PC-9 (cell line): ENCODE measurements around the gene REPS2. TPM values are rescaled to one million over a fixed set of nuclear protein-coding genes. Genes with fewer than 3 reads are reported as not detected.
A peak's percentile ranks its signal among the peaks of the same experiment; 100 is the strongest.

ENCODE experiments used
- BruUV-seq: library from RNA; stranded (reverse); fragments of 400-500 nt; replicated peaks from 2 replicates; lab custom pipeline; 2021; lab: Mats Ljungman, UMichigan
- CTCF ChIA-PET: fragments of 300-600 bp; sonication (Branson Sonifier 250); formaldehyde crosslinking; loops from one replicate; lab custom pipeline; 2022; ENCODE audit warnings: antibody characterized with exemption; lab: Charles Lee
- POLR2A ChIA-PET: fragments of 300-600 bp; sonication (Branson Sonifier 250); formaldehyde crosslinking; loops from one replicate; lab custom pipeline; 2022; ENCODE audit warnings: antibody characterized with exemption; ENCODE audit not compliant: unreplicated experiment; lab: Charles Lee
- DNase-seq, 2 experiments: peaks; one replicate each; pipeline versions ENCODE4 v3.0.0 to v3.0.0-alpha.2; 2015 to 2022; ENCODE audit warnings: mixed read lengths in 1 of 2
- H2AFZ ChIP-seq: fragments of 200-600 bp; sonication (generic); 2 replicates; pipeline ENCODE4 v1.8.1; 2017; ENCODE audit warnings: antibody characterized with exemption
- H3F3A ChIP-seq: fragments of 200-600 bp; sonication (generic); 2 replicates; pipeline ENCODE4 v1.8.1; 2017; ENCODE audit warnings: antibody characterized with exemption, mild to moderate bottlenecking, low read depth; ENCODE audit not compliant: insufficient read depth
- H3K27ac ChIP-seq: fragments of 200-600 bp; sonication (generic); 2 replicates; pipeline ENCODE4 v1.6.1; 2016; ENCODE audit warnings: mixed run types
- H3K27me3 ChIP-seq: fragments of 200-600 bp; sonication (generic); 2 replicates; pipeline ENCODE4 v1.6.1; 2016; ENCODE audit warnings: low read depth, mixed run types; ENCODE audit not compliant: insufficient read depth
- H3K36me3 ChIP-seq: fragments of 200-600 bp; sonication (generic); 2 replicates; pipeline ENCODE4 v1.6.1; 2016; ENCODE audit warnings: low read depth, mixed run types
- H3K4me1 ChIP-seq: fragments of 200-600 bp; sonication (generic); replicated peaks from 2 replicates; pipeline ENCODE4 v1.6.1; 2016; ENCODE audit warnings: mixed run types; ENCODE audit not compliant: insufficient read depth
- H3K4me2 ChIP-seq: fragments of 200-600 bp; sonication (generic); 2 replicates; pipeline ENCODE4 v1.6.1; 2017; ENCODE audit warnings: mixed run types
- H3K4me3 ChIP-seq: fragments of 200-600 bp; sonication (generic); 2 replicates; pipeline ENCODE4 v1.6.1; 2016; ENCODE audit warnings: mixed run types
- H3K79me2 ChIP-seq: fragments of 200-600 bp; sonication (generic); 2 replicates; pipeline ENCODE4 v1.6.1; 2017; ENCODE audit warnings: low read depth, mixed run types
- H3K9me2 ChIP-seq: fragments of 200-600 bp; sonication (generic); 2 replicates; pipeline ENCODE4 v1.8.1; 2017; ENCODE audit warnings: mild to moderate bottlenecking; ENCODE audit not compliant: insufficient read depth
- H3K9me3 ChIP-seq: fragments of 200-600 bp; sonication (generic); 2 replicates; pipeline ENCODE4 v1.8.1; 2016; ENCODE audit warnings: low read depth; ENCODE audit not compliant: insufficient read depth
- H4K20me1 ChIP-seq: fragments of 200-600 bp; sonication (generic); 2 replicates; pipeline ENCODE4 v1.8.1; 2017; ENCODE audit not compliant: insufficient read depth
- CTCF ChIP-seq: fragments of 200-600 bp; sonication (generic); conservative IDR thresholded peaks from 2 replicates; pipeline ENCODE4 v1.6.1; 2017; ENCODE audit warnings: mixed run types, antibody characterized with exemption, mild to moderate bottlenecking, moderate library complexity
- EZH2 ChIP-seq: fragments of 200-600 bp; sonication (generic); IDR thresholded peaks from 2 replicates; pipeline ENCODE4 v1.8.0; 2017; ENCODE audit warnings: antibody characterized with exemption, low read depth
- intact Hi-C: fragments of 100-400 bp; cut with micrococcal nuclease; formaldehyde crosslinking; loops from one replicate; pipeline ENCODE4 v1.10.0; 2022; ENCODE audit not compliant: unreplicated experiment
- total RNA-seq: library from RNA; stranded (reverse); gene quantifications from 2 replicates; pipeline ENCODE4 v1.2.3, GENCODE V29; 2021

REPS2 gene
- total RNA-seq, 1 experiment from 2014 or later, result 29.2 TPM

DNA sequence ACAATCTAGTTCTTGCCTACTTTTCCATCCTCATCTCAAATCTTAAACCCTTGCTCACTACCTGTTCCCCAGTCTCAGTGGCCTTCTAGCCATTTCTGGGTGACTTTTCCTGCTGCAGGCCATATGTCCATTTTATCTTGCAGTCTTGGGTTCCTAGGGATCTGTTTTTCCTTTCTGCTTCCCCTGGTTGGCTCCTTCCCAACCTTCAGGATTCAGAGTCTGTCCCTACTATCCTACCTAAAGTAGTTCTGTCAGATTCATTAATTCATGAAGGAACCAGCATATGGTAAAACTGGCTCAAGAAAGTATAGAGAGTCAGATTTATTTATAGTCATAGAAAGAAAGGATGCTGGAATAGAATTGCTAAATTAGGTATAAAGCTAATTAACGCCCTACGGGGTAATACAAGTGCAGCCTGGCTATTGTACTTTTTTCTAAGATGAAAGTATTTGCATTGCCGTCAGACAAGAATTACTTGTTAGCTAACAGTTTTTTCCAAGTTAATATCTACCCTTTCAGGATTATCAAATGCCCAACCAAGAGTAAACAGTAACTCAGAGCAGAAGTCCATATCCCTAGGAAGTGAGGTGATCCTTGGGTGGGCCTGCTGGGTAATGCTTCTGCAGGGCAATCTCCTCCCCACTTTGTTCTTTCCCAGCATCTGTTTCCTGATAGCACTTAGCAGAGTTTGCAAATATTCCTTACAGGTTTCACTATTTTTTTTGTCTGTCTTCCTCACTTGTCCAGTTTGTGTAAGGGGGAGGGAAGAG lies 63.6 kb downstream of the REPS2 start:
- Histone ChIP-seq H4K20me1 (no peaks in the 10 kb centered on the region), H3K4me3 (no peak overlapping the region), H3K4me1 (no peaks in the 10 kb centered on the region), H3K36me3 (no peaks in the 10 kb centered on the region), H3K27me3 (no peaks in the 10 kb centered on the region), H3K4me2 (no peak overlapping the region), H3K27ac (no peak overlapping the region), H3K9me2 (no peaks in the 10 kb centered on the region), H3F3A (no peaks in the 10 kb centered on the region), H2AFZ (no peak overlapping the region), H3K79me2 (no peaks in the 10 kb centered on the region), H3K9me3 (no peaks in the 10 kb centered on the region)
- ChIA-PET CTCF (no interaction called here), POLR2A (no interaction called here)
- no TSS peak for BruUV-seq
- intact Hi-C loops, result no loop called here
- TF ChIP-seq EZH2 (no peak), CTCF (no peak)
- peak in 1 of 2 experiments; percentile 50 for DNase-seq

DNA sequence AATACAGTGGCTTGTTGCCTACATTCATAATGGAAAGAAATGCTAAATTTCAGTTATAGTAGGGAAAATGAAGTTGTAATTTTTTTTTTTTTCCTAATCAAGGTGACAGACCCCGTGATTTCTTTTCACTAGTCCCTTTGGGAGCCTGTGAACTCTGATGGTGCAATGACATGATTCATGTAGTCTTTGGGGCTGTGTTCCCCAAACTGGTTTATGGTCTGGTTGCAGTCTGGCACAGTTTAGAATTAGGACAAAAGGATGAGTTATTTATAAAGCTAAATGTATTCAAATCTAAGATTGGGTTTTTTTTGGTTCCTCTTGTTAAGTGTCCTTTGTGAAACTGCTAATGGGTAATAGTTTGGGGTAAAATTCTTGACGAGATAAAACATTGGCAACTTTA lies 66.0 kb downstream of the REPS2 start:
- no peaks in the 10 kb centered on the region for H3K9me3 ChIP-seq
- H3K79me2 ChIP-seq, result no peaks in the 10 kb centered on the region
- TF ChIP-seq CTCF, result no peak
- TF ChIP-seq EZH2, result no peak
- ChIA-PET CTCF (no interaction called here), POLR2A (interaction anchor here (0.7 kb wide), 1 partner anchor 129 kb away, joined by 5 read pairs; no protein-coding TSS in a partner anchor)
- intact Hi-C loops, result no loop called here
- H3K4me2 ChIP-seq, result no peak overlapping the region
- no peaks in the 10 kb centered on the region for H3F3A ChIP-seq
- no peaks in the 10 kb centered on the region for H3K4me1 ChIP-seq
- H2AFZ ChIP-seq, result no peak overlapping the region
- no peaks in the 10 kb centered on the region for H3K9me2 ChIP-seq
- no peak overlapping the region for H3K4me3 ChIP-seq
- no peaks in the 10 kb centered on the region for H4K20me1 ChIP-seq
- H3K27ac ChIP-seq, result no peak overlapping the region
- no TSS peak for BruUV-seq
- no peaks in the 10 kb centered on the region for H3K27me3 ChIP-seq
- DNase-seq, result no peak
- H3K36me3 ChIP-seq, result no peaks in the 10 kb centered on the region

DNA sequence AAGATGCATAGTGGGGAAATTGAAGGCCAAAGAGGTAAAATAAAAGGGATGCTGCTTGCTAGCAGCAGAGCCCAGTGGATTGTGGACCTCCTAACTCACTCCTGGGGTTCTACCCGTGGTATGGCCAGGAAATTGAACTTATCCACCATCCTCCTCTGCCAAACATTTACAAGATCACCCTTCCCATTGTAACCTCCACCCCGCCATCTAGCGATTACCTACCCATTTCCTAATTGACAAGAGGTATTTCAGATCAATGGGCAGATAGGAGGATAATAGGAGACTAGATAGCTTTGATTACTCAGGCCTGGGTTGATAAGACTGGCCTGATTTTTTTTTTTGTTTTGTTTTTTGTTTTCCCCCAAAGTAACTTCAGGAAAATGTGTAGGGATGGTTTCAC lies 67.8 kb downstream of the REPS2 start:
- BruUV-seq, result no TSS peak
- H3K27ac ChIP-seq, result no peak overlapping the region
- no peaks in the 10 kb centered on the region for H3F3A ChIP-seq
- H3K27me3 ChIP-seq, result no peaks in the 10 kb centered on the region
- H3K9me2 ChIP-seq, result no peaks in the 10 kb centered on the region
- H3K79me2 ChIP-seq, result no peaks in the 10 kb centered on the region
- POLR2A ChIA-PET, result no interaction called here
- H2AFZ ChIP-seq, result no peak overlapping the region
- H4K20me1 ChIP-seq, result no peaks in the 10 kb centered on the region
- CTCF ChIA-PET, result interaction anchor here (0.6 kb wide), 1 partner anchor 1129 kb away, joined by 4 read pairs; no protein-coding TSS in a partner anchor
- H3K4me1 ChIP-seq, result no peaks in the 10 kb centered on the region
- H3K4me2 ChIP-seq, result no peak overlapping the region
- H3K9me3 ChIP-seq, result no peaks in the 10 kb centered on the region
- no peak for DNase-seq
- no peak overlapping the region for H3K4me3 ChIP-seq
- TF ChIP-seq EZH2, result no peak
- TF ChIP-seq CTCF, result no peak
- intact Hi-C loops, result no loop called here
- no peaks in the 10 kb centered on the region for H3K36me3 ChIP-seq
